GM19468 (cell line): ENCODE measurements around the gene SLC25A24.
"Not testable (repeated sequence)": the region's sequence is repeated elsewhere in the genome, so short reads cannot be mapped to it uniquely, and the experiment has no call there.

ENCODE experiments used
- ATAC-seq: cut with Tn5 transposase; IDR thresholded peaks from one replicate; pipeline ENCODE4 v1.9.1; 2021; ENCODE audit warnings: mild to moderate bottlenecking, moderate library complexity, moderate number of reproducible peaks; ENCODE audit not compliant: unreplicated experiment; ENCODE audit errors: extremely low read depth

SLC25A24 gene

GRCh38 chr1:108200687-108201051 is 526 bp upstream of the SLC25A24 start:
- ATAC-seq, result no peak

GRCh38 chr1:108199201-108199691 is 897 bp downstream of the SLC25A24 start:
- ATAC-seq, result no peak

DNA sequence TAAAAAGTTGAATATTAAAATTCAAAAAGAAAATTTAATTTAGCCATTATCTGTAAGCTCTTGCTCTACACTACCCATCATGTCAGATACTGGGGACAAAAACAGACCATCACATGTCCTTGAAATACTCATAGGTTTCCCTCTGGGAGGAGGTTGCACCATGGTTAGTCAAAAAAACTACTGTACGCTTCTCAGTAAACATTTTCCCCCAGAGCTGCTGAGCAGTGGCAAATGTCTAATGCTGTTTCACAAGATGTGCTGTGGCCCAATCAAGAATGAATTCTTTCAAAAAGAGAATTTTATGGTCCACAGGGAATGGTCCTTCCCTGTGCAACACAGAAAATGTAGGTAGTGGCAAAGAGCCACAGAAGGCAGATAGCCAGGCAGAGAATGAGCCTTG is 6.1 kb downstream of the SLC25A24 start:
- no peak for ATAC-seq

- ATAC-seq, result no peak
These were observed 6.8 kb downstream of the SLC25A24 start for GRCh38 chr1:108193333-108193732.

- no peak for ATAC-seq
These were observed 7.6 kb downstream of the SLC25A24 start for GRCh38 chr1:108192581-108192980.

DNA sequence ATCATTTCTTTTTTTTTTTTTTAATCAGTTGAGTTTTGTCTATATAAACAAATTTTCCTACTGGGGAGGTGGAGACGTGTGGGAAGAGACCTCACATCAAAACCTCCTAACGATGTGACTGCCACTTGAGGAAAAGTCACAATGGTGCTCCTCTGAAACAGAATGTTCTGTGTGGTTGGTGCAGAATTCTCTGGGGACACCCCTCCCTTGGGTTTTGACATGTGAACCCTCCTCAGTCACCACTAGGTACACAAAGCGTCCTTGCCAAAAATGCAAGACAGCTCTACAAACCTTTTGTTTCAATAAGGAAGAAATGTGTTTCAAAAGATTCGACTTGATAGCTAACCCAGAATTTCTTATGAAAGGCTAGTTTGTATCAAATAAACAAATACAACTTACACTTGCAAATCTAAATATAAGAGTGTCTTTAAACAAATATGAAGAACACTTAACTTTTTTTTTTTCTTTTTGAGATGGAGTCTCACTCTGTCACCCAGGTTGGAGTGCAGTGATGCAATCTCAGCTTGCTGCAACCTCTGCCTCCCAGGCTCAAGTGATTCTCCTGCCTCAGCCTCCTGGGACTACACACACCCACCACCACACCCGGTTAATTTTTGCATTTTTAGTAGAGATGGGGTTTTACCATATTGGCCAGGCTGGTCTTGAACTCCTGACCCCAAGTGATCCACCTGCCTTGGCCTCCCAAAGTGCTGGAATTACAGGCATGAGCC is 9.3 kb downstream of the SLC25A24 start:
- no peak for ATAC-seq

DNA sequence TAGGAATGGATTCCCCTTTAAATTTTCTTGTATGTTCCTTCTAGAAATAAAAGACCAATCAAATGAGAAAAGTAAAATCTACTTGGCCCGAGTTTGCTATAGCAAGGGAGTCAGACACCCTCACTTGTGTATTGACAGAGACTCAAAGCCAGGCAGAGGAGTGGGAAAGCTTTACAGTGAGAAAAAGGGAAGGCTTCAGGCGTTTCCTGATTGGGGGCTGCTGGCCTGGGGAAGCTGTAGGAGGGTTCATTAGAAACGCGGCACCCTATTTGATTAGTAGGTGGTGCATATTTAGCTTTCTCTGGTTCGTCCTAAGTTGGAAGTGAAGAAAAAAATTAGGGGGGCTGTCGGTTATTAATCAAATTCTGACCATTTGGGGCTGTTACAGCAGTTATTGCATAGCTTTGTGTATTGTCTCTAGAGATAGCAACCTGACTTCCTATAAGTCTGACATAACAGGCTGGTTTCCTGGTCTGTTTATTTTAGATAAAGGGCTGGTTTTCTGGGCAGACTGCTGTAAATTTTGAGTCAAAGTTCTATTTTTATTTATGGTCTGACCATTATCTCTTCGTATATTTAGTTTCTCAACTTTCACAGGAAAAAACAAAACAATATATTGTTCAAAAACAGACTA is 10.0 kb downstream of the SLC25A24 start:
- no peak for ATAC-seq

DNA sequence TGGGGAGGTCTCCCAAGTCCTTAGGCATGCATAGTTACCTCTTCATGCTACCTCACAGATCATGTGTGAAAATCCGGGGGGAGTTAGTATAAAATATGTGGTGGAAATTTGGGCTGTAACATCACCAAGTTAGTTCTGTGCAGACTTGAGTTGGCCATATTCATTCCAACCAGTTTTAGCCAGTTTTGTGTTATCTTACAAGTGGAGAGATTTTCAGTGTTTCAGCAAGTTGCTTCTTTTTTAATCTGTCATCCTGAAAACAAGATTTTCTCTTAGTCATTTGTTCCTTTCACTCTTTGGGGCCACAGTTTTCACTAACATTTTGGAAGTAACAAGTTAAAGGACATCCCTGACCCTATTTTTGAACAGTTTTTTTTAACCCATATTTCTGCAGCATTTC is 11.3 kb downstream of the SLC25A24 start:
- ATAC-seq, result no peak

DNA sequence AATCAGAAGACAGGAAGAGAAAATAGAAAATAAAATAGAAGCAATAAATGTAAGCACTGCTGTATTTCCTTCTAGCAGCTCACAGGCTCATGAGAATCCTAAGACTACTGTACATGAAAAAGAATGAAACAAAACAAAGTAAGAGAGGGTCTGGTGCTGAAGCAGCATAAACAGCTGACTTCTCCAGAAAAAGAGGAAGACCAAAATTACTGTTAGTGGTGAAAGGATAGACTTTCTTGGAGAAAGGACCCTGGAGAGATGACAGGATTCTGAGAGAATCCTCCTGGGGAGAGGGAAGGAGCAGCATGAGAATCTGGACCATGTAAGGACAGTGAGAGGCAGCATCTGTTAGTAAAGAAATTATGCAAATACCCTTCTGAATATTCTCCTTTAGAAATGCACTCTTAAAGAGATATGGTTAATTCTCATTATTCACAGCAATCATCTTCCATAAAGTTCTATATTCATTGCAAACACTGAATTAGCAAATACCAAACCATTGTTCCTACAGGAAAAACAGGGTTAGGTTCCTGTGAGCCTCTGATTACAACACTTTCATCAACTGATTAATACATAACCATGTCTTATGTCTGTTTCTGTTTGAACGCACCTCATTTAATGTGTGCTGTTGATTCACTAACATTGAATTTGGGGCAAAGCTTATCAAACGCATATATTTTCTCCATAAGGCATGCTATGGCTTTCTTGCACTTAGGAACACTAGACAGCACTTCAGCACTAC is 17.0 kb downstream of the SLC25A24 start:
- no peak for ATAC-seq

DNA sequence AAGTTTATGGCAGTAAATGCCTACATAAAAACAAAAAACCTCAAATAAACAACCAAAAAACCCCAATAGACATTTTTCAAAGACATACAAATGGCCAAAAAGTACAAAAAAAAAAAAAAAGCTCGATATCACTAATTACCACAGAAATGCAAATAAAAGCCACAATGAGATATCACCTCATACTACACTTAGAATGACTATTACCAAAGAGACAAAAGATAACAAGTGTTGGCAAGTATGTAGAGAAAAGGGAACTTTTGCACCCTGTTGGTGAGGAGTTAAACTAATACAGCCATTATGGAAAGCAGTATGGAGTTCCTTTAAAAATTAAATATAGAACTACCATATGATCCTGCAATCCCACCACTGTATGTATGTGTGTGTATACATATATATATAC is 21.1 kb downstream of the SLC25A24 start:
- ATAC-seq, result no peak

DNA sequence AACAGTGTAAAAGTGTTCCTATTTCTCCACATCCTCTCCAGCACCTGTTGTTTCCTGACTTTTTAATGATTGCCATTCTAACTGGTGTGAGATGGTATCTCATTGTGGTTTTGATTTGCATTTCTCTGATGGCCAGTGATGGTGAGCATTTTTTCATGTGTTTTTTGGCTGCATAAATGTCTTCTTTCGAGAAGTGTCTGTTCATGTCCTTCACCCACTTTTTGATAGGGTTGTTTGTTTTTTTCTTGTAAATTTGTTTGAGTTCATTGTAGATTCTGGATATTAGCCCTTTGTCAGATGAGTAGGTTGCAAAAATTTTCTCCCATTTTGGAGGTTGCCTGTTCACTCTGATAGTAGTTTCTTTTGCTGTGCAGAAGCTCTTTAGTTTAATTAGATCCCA is 37.7 kb downstream of the SLC25A24 start:
- ATAC-seq, result not testable (repeated sequence)

DNA sequence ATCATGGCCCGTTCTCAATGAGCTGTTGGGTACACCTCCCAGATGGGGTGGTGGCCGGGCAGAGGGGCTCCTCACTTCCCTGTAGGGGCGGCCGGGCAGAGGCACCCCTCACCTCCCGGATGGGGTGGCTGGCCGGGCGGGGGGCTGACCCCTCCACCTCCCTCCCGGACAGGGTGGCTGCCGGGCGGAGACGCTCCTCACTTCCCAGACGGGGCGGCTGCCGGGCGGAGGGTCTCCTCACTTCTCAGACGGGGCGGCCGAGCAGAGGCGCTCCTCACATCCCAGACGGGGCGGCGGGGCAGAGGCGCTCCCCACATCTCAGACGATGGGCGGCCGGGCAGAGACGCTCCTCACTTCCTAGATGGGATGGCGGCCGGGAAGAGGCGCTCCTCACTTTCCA is 40.2 kb downstream of the SLC25A24 start:
- ATAC-seq, result not testable (repeated sequence)

GRCh38 chr1:108158893-108159453 is 41.2 kb downstream of the SLC25A24 start:
- no peak for ATAC-seq

DNA sequence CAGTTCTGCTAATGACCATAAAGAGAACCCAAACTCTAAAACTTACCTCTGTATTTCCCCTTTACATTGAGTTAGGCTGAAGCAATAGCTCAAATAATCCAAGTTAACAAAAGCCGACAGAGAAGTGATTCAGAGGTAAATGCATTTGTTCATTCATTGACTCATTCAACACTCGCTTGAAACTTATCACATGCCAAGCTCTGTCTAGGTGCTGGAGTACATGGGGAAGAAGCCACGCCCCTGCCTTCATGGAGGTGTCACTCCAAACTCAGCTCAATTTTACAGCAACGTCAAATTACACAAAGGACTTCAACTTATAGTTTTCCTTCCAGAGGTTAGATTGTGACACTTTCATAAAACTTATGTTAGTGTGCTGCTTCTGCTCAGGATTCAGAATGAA is 45.8 kb downstream of the SLC25A24 start:
- no peak for ATAC-seq

DNA sequence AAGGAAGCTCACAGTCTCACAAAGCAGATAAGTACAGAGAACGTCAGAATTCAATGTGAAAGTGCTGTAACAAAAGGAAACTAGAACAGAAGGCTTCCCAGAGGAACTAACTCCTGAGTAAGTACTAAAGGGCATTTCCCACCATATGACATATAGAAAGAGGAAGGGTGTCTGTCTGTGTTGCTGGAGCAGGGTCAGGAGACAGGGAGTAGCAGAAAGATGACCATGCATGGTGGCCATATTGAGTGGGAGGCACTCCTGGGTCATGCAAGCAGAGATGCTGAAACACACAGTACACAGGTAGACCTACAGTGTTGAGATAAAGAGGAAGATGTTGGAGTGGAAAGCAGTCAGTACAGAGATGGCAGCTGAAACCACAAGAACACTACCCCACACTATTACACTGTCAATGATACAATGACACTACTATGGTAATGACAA is 47.3 kb downstream of the SLC25A24 start:
- no peak for ATAC-seq

- ATAC-seq, result no peak
These were observed 48.6 kb downstream of the SLC25A24 start for GRCh38 chr1:108151548-108151947.

DNA sequence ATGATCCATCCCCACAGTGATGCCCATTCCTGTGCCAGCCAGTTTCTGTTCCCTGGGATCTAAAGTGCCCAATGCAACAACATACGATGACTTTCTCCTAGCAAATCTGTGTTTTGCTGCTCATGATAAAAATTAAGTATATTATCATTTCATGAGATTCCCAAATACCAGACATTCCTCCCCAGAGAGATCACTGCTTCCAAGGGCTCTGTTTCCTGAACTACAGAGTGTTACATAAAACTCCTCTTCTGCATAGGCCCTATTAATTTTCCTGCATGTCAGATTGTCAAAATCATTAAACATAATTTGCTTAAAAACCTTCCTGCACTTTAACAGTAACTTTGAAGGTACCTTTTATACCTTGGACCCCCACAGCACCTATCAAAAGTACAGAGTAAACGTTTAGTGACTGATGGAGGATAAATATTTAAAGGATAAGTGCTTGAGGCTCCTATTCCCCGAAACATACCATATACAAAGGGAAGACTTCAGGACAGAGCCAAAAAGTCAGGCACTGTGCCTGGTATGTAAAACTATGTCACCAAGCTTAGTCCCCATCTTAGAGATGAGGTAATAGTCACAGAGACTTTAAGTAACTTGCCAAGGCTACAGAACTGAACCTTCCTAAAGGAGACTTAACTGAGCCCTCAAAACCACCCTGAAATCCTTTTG is 50.2 kb downstream of the SLC25A24 start:
- ATAC-seq, result no peak

GRCh38 chr1:108144569-108144968 is 55.6 kb downstream of the SLC25A24 start:
- ATAC-seq, result not testable (repeated sequence)

GRCh38 chr1:108142773-108143394 is 57.3 kb downstream of the SLC25A24 start:
- ATAC-seq, result no peak

- no peak for ATAC-seq
These were observed 57.9 kb downstream of the SLC25A24 start for GRCh38 chr1:108142258-108142657.
